ENCODE measurements around the gene PTPN21.
"Not testable (repeated sequence)": the region's sequence is repeated elsewhere in the genome, so short reads cannot be mapped to it uniquely, and the experiment has no call there.

The PTPN21 gene

DNA sequence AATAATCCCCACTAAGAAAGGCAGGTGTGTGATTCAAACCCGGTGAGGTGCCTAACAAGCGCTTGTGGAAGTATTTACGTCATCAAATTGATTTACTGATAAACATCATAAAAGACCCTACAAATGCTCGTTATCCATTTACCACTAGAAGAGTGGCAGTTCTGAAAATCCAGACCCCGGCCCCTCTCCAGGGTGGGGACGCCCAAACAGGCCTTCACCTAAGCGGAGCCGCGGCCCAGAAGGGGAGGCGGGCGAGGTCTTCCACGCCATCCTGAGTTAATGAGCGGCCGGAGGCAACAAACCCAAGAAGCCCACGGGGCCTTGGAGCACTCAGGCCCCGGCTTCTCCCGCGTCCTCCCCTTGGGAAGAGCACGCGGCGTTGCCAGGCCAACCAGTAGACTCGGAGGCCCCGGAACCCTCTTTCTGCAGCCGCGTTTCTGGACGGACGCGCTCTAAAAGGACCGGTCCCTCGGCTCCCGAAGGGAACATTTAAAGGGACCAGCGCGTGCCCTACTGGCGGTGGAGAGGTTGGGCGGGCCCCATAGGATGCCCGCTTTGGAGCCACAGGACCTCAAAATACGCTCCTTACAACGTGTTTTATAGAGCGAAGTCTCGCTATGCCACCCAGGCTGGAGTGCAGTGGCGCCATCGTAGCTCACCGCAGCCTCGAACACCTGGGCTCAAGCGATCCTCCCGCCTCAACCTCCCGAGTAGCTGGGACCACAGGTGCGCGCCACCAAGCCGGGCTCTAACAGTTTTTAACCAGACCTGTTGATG, 3.5 kb downstream of the PTPN21 start:
- DNase-seq, result peak; percentile 76

- DNase-seq, result no peak
Measured at GRCh38 chr14:88550078-88550477, 4.7 kb downstream of the PTPN21 start.

DNA sequence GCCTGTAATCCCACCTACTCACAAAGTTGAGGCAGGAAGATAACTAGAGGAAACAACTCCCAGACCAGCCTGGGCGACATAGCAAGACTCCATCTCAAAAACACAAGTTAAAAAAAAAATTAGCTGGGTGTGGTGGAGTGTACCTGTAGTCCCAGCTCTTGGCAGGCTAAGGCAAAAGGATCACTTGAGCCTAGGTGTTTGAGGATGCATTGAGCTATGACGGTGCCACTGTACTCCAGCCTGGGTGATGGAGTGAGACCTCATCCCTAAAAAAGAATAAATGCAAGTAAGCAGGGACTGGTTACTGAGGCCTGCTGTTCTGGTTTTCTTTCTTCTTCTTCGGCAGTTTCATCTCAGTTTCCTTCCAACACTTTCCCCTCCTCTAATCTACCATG, 7.4 kb downstream of the PTPN21 start:
- peak; percentile 40 for DNase-seq

GRCh38 chr14:88546621-88547385, 8.0 kb downstream of the PTPN21 start:
- no peak for DNase-seq

DNA sequence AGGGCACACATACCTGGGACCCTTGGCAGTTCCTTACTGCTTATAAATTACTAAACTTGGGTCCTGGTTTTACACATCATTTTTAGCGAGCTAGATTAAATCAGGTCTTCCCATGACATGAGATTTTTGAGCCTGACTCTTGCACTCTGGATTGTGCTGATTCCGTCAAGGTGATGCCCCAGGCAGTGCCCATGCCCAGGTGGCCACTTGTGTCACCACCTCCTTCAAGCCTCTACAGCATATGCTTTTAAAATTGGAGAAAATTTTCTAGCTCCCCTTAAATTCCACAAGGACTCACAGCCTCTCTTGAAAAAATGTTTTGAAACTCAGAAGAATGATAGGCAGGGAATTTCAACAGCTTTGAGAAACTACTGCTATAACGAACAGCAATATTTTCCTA, 9.6 kb downstream of the PTPN21 start:
- DNase-seq, result no peak

- DNase-seq, result no peak
Measured at GRCh38 chr14:88542857-88543795, 11.7 kb downstream of the PTPN21 start.

GRCh38 chr14:88541324-88541723, 13.5 kb downstream of the PTPN21 start:
- DNase-seq, result no peak

- no peak for DNase-seq
Measured at GRCh38 chr14:88535813-88536212, 19.0 kb downstream of the PTPN21 start.

DNA sequence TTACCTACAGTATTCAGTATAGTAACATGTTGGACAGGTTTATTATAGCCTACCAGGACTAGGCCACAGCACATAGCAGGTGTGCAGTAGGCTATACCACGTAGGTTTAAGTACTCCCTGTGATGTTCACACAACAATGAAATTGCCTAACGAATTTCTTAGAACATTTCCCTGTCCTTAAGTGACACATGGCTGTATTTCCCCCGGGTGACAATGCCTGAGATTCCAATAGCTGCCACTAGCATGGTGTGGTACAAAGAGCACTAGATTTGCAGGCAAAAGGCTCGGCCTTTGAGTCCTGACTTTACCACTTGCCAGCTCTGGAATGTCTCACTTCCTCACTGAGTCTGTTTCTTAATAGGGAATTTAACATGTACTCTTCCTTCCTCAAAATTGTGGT, 19.7 kb downstream of the PTPN21 start:
- DNase-seq, result no peak

GRCh38 chr14:88533064-88533602, 21.7 kb downstream of the PTPN21 start:
- no peak for DNase-seq

DNA sequence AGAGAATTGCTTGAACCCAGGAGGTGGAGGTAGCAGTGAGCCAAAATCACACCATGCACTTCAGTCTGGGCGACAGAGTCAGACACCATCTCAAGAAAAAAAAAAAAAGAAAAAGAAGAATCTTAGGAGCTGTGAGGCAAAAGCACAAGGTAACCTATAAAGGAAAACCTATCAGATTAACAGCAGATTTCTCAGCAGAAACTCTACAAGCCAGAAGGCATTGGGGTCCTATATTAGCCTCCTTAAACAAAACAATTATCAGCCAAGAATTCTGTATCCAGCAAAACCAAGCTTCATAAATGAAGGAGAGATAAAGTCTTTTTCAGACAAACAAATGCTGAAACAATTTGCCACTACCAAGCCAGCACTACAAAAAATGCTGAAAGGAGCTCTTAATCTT, 24.9 kb downstream of the PTPN21 start:
- not testable (repeated sequence) for DNase-seq

GRCh38 chr14:88522393-88522792, 32.4 kb downstream of the PTPN21 start:
- DNase-seq, result no peak

GRCh38 chr14:88521818-88522217, 33.0 kb downstream of the PTPN21 start:
- no peak for DNase-seq

DNA sequence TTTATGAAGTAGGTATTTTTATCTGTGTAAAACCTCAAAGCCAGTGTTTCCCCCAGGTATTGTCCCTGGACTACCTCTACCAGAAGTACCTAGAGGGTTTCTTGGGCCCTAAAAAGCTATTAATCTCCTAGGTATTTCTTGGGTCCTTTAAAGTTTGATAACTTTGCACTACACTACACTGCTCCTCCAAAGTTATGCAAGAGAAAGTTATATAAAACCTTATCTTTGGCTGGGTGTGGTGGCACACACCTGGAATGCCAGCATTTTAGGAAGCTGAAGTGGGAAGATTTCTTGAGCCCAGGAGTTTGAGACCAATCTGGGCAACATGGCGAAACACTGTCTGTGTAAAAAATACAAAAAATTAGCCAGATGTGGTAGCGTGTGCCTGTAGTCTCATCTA, 34.9 kb downstream of the PTPN21 start:
- DNase-seq, result no peak

DNA sequence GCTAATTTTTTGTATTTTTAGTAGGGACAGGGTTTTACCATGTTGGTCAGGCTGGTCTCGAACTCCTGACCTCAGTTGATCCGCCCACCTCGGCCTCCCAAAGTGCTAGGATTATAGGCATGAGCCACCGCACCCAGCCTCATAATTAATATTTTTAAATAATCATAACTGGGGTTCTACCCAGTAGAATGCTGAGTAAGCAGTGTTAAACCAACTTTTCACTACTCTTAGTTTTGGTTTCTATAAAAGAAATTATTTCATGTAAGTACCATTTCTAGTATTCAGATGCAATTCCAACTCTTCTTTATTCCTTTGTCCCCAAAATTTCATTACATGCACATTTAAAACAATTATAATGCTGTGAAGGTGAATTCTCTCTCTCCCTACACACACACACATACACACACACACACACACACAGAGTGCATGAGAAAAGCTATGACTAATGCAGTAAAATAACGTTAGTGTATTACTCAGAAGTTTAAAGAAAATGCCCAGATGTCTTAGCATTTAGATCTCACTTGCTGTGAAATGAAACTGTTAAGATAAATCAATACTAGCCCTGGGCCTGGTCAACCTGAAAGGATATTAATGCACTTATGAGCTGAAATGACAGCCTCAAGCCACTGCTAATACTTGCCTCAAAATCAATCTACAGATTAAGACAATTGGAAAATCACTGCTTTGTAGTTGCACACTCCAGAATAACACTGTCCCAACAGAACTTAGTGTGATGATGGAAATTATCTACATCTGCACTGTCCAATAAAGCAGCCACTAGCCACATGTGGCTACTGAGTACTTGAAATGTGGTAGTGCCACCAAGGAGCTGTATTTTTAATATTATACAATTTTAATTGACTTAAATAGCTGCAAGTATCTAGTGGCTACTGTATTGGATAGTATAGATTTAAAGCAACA, 36.0 kb downstream of the PTPN21 start:
- no peak for DNase-seq

GRCh38 chr14:88516861-88517357, 37.9 kb downstream of the PTPN21 start:
- DNase-seq, result peak; percentile 85

- DNase-seq, result no peak
Measured at GRCh38 chr14:88515499-88516221, 39.1 kb downstream of the PTPN21 start.

DNA sequence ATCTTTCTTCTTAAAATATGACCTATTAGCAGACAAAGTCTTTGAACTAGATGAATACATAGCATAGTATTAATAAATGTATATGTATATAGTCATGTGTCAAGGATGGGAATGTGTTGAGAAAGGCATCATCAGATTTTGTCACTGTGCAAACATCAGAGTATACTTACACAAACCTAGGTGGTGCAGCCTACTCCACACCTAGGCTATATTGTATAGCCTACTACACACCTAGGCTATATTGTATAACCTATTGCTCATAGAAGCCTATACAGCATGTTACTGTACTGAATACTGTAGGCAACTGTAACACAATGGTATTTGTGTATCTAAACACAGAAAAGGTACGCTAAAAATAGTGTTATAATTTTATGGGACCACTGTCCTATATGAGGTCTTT, 47.6 kb downstream of the PTPN21 start:
- peak; percentile 20 for DNase-seq

DNA sequence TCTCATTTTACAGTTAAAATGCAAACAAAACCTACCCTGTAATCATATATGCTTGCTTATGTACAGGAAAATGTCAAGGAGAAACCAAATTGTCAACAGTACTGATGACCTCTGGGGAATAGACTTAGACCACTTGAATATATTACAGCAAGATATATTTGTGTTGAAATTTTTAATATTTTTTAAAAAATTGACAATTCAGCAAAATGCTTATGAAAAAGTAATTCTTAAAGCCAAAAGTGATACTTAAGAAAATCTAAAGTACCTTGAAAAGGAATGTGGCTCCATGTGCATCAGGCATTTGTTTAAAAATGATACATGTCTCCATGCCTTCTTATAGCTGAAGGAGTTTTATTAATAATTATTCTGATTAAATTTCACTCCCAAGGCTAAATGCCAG, 49.2 kb downstream of the PTPN21 start:
- peak; percentile 50 for DNase-seq

DNA sequence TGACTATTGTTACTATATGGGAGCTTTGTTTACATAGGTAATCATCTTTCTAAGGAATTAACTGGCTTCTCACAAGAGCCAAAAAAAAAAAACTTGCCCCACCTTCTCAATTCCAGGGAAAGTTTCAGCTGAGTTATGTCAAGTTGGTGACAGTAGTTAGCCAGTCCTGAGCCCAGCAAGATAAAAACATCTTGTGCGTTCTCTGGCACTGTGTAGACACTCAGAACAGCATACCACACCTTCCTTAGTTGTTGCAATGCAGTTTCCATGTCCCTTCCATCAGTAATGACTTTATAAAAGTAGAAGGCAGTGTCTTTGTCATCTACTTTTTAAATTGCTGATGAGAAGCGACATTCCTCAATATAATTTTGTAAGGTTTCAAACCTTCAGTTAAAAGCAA, 50.2 kb downstream of the PTPN21 start:
- no peak for DNase-seq
